A549 (cell line): Measurements from ENCODE around the gene ANO7. TPM values are rescaled to one million over a fixed set of nuclear protein-coding genes. Genes with fewer than 3 reads are reported as not detected.

ENCODE experiments used
- ATAC-seq, 2 experiments: fragments of 200-7000 bp in 1 of 2; fragments of >200 bp in 1 of 2; cut with Nextera tagmentation in 1 of 2; cut with Tn5 transposase in 1 of 2; 3 replicates each; pipeline versions ENCODE4 v1.8.0 to v1.9.1; 2018 to 2020; ENCODE audit warnings: mild to moderate bottlenecking in 1 of 2, moderate library complexity in 1 of 2
- CTCF ChIA-PET: fragments of 300-600 bp; sonication (Branson Sonifier 250); formaldehyde crosslinking; extraction: SDS; loops from one replicate; lab custom pipeline; 2021; ENCODE audit warnings: antibody characterized with exemption, inconsistent platforms; lab: Yijun Ruan, JAX
- POLR2A ChIA-PET: fragments of 350-600 bp; formaldehyde crosslinking; extraction: SDS; loops from one replicate; lab custom pipeline; 2021; ENCODE audit warnings: antibody characterized with exemption, inconsistent platforms; lab: Yijun Ruan, JAX
- DNase-seq, 2 experiments: peaks; one replicate each; pipeline versions ENCODE4 v3.0.0 to v3.0.0-alpha.2; 2011 to 2016; ENCODE audit warnings: low read depth in 1 of 2, low spot score in 1 of 2
- FAIRE-seq: peaks from 2 replicates; lab custom pipeline; 2011; peaks lifted over from hg19 to GRCh38; lab: Jason Lieb, UNC
- H3K27ac ChIP-seq, 2 experiments: fragments of >200 bp; sonication (Bioruptor Twin); formaldehyde crosslinking; 3 replicates each; pipeline ENCODE4 v1.5.1; 2016 to 2017
- H3K4me1 ChIP-seq: fragments of >200 bp; sonication (Bioruptor Twin); formaldehyde crosslinking; 3 replicates; pipeline ENCODE4 v1.6.1; 2016
- H3K4me2 ChIP-seq: fragments of >200 bp; sonication (Bioruptor Twin); formaldehyde crosslinking; 3 replicates; pipeline ENCODE4 v1.6.1; 2016
- H3K4me3 ChIP-seq: fragments of >200 bp; sonication (Bioruptor Twin); formaldehyde crosslinking; 3 replicates; pipeline ENCODE4 v1.5.1; 2016
- H3K9me3 ChIP-seq: fragments of >200 bp; sonication (Bioruptor Twin); formaldehyde crosslinking; 3 replicates; pipeline ENCODE4 v1.6.1; 2016
- CBX8 ChIP-seq: fragments of 200-600 bp; sonication (generic); IDR thresholded peaks from 2 replicates; pipeline ENCODE4 v1.6.1; 2016
- E2F6 ChIP-seq: IDR thresholded peaks from 2 replicates; pipeline ENCODE4 v1.6.1; 2012; ENCODE audit warnings: low read depth, borderline replicate concordance
- ESRRA ChIP-seq: fragments of 150-350 bp; IDR thresholded peaks from 2 replicates; pipeline ENCODE4 v1.6.1; 2014; ENCODE audit warnings: mild to moderate bottlenecking, low read length, borderline replicate concordance
- GATA3 ChIP-seq: IDR thresholded peaks from 2 replicates; pipeline ENCODE4 v1.6.1; 2012; ENCODE audit warnings: borderline replicate concordance
- HOXA7 ChIP-seq: fragments of 250-450 bp; sonication (Bioruptor Pico); IDR thresholded peaks from 2 replicates; pipeline ENCODE4 v1.5.0; 2020; ENCODE audit warnings: mild to moderate bottlenecking, moderate library complexity
- JUN ChIP-seq, 2 experiments: fragments of >200 bp; sonication (Bioruptor Twin); formaldehyde crosslinking; IDR thresholded peaks; 2 replicates in 1 of 2; 3 replicates in 1 of 2; pipeline ENCODE4 v1.6.1; 2016 to 2017
- KDM1A ChIP-seq: fragments of 200-600 bp; sonication (generic); IDR thresholded peaks from 2 replicates; pipeline ENCODE4 v1.6.1; 2016; ENCODE audit warnings: low read depth, mild to moderate bottlenecking
- MAFK ChIP-seq: fragments of 450-650 bp; IDR thresholded peaks from 2 replicates; pipeline ENCODE4 v1.6.1; 2014; ENCODE audit not compliant: partially characterized antibody
- NFE2L2 ChIP-seq: fragments of 150-350 bp; conservative IDR thresholded peaks from 2 replicates; pipeline ENCODE4 v1.6.1; 2014; ENCODE audit warnings: low read length
- PBX3 ChIP-seq: IDR thresholded peaks from 2 replicates; pipeline ENCODE4 v1.6.1; 2012
- PHF8 ChIP-seq: fragments of 200-600 bp; sonication (generic); IDR thresholded peaks from 2 replicates; pipeline ENCODE4 v1.6.1; 2016; ENCODE audit warnings: low read depth, mild to moderate bottlenecking, antibody characterized with exemption, moderate library complexity, borderline replicate concordance
- RARB ChIP-seq: fragments of 250-450 bp; sonication (Bioruptor Pico); IDR thresholded peaks from 2 replicates; pipeline ENCODE4 v1.8.0; 2021; ENCODE audit warnings: mild to moderate bottlenecking, moderate library complexity
- REST ChIP-seq: fragments of 200-600 bp; sonication (generic); IDR thresholded peaks from 2 replicates; pipeline ENCODE4 v1.6.1; 2016; ENCODE audit warnings: antibody characterized with exemption, mild to moderate bottlenecking, moderate library complexity
- RFX5 ChIP-seq: fragments of 450-650 bp; IDR thresholded peaks from 2 replicates; pipeline ENCODE4 v1.7.1; 2014; ENCODE audit warnings: antibody characterized with exemption, mild to moderate bottlenecking, moderate library complexity
- USF2 ChIP-seq: fragments of 450-650 bp; IDR thresholded peaks from 2 replicates; pipeline ENCODE4 v1.6.1; 2014; ENCODE audit warnings: antibody characterized with exemption
- WGBS: methylation state at CpG from one replicate; pipeline ENCODE4 v1.1.6; 2017; ENCODE audit errors: missing lambda C conversion rate; 5-methylcytosine and 5-hydroxymethylcytosine counted together
- polyA plus RNA-seq, 4 experiments: library from polyadenylated mRNA; depleted of rRNA in 3 of 4; stranded (reverse); fragments of >200 nt; fragmentation: RNase III in 1 of 4; extraction: RNeasy Plus Mini Kit Qiagen cat#74134 plus additional on column Dnase treatment in 1 of 4; gene quantifications; 2 replicates in 3 of 4; 3 replicates in 1 of 4; pipeline ENCODE4 v1.2.3, GENCODE V29; 2011 to 2017

Gene ANO7
- polyA plus RNA-seq, 2 of the 4 experiments (the other 2 are of a cell fraction) = 0.92 to 2.7 TPM

- TF ChIP-seq REST (no peak), KDM1A (no peak), ESRRA (no peak), RARB (CRISPR knock-in tag) (no peak), JUN (IDR thresholded peaks at IDR 0.05) (no peak), E2F6 (no peak), HOXA7 (CRISPR knock-in tag) (no peak)
Observed at GRCh38 chr2:241254904-241255351, 66.5 kb downstream of the ANO7 start (continued).

- no peak overlapping the region for H3K4me3 ChIP-seq
- no peak overlapping the region for H3K4me2 ChIP-seq
- ChIA-PET CTCF (no interaction called here), POLR2A (no interaction called here)
- DNase-seq (no peak), ATAC-seq (no peak), FAIRE-seq (no peak)
- H3K4me1 ChIP-seq = no peaks in the 10 kb centered on the region
- no peak for TF ChIP-seq HOXA7 (CRISPR knock-in tag)
- no peak for TF ChIP-seq NFE2L2
- no peak for TF ChIP-seq RFX5
- no peak for TF ChIP-seq ESRRA
- no peak for TF ChIP-seq PHF8
- no peak for TF ChIP-seq PBX3
- no peak for TF ChIP-seq MAFK
- 95% methylated on average over 13 of the region's 13 CpGs for WGBS
- no peaks in the 10 kb centered on the region for H3K9me3 ChIP-seq
- H3K27ac ChIP-seq = no peak overlapping the region
Observed at GRCh38 chr2:241255542-241256167, 67.2 kb downstream of the ANO7 start.

GRCh38 chr2:241256168-241256545 lies 67.7 kb downstream of the ANO7 start:
- 94% methylated on average over 11 of the region's 11 CpGs for WGBS
- CTCF ChIA-PET = interaction anchor here (1.1 kb wide), 1 partner anchor 28 kb away, joined by 3 read pairs; no protein-coding TSS in a partner anchor

More at GRCh38 chr2:241256168-241256545, 67.7 kb downstream of the ANO7 start:
- FAIRE-seq (no peak), DNase-seq (no peak), ATAC-seq (no peak)
- TF ChIP-seq USF2 (no peak), GATA3 (no peak), CBX8 (no peak)
- Histone ChIP-seq H3K4me2 (no peak overlapping the region), H3K27ac (no peak overlapping the region), H3K4me3 (no peak overlapping the region), H3K9me3 (no peaks in the 10 kb centered on the region), H3K4me1 (no peaks in the 10 kb centered on the region)
- POLR2A ChIA-PET = no interaction called here
